HG03571 (cell line): ENCODE results near the gene SURF2.
A peak's percentile ranks its signal among the peaks of the same experiment; 100 is the strongest.
"Not testable (repeated sequence)": the region's sequence is repeated elsewhere in the genome, so short reads cannot be mapped to it uniquely, and the experiment has no call there.

ENCODE experiments used
- ATAC-seq: cut with Tn5 transposase; IDR thresholded peaks from one replicate; pipeline ENCODE4 v1.9.1; 2021; ENCODE audit not compliant: unreplicated experiment

The SURF2 gene

DNA sequence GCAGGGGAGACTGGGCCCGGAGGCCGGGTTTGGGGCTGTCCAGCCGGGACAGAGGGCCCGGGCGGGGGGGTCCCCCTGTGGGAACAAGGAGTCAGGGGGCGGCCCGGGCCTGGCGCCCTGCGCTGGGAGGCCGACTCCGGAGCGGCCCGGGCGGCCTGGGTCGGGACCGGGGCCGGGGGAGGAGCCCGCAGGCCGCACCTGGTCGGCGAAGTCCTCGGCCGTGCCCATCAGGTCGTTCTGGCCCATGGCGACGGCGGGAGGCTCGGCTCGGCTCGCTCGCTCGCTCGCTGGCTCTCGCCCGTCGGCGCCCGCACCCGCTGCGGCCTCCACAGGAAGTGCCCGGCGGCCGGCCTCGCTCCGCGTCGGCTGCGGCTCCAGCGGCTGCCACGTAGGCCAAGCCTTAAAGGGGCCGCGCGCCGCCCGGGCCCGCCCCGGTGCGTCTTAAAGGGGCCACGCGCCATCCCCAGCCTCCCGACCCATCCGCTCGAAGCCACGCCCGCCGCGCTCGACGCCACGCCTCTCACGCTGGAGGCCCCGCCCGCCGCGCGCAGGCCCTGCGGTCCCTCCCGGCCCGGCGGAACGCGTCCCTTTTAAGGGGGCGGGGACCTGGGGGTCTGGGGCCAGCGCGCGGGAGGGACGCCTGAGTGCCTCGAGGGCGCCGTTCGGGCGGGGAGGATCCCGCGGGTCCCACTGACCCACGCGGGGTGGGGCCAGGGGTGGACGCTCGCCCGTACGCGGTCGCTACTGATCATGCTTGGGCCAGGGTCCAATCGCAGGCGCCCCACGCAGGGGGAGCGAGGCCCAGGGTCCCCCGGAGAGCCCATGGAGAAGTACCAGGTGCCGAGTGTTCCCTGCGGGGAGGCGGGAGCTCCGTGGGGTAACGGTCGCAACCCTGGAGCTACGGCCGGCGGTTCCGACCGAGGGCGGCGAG lies 19.6 kb downstream of the SURF2 start, which contains the start of the genes STKLD1 and SURF4:
Gene STKLD1, plus strand, starts transcription at position 643 of the 931 bp plus-strand sequence. Its CDS starts 108 bp downstream, at position 751.
Gene SURF4, minus strand, starts transcription at position 337 of the 931 bp plus-strand sequence. Its CDS starts 91 bp downstream, at position 246.
- peak; percentile 86 for ATAC-seq

- ATAC-seq, result not testable (repeated sequence)
Measured at GRCh38 chr9:133377280-133377679, 20.9 kb downstream of the SURF2 start.

DNA sequence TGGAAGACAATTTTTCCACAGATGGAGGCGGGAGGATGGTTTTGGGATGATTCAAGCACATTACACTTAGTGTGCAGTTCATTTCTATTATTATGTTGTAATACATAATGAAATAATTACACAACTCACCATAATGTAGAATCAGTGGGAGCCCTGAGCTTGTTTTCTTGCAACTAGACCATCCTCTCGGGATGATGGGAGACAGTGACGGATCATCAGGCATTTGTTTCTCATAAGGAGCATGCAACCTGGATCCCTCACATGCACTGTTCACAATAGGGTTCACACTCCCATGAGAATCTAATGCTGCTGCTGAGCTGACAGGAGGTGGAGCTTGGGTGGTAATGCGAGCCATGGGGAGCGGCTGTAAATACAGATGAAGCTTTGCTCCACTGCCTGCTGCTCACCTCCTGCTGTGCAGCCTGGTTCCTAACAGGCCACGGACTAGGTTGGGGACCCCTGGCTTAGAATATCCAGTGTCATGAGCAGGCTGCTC lies 21.4 kb downstream of the SURF2 start:
- no peak for ATAC-seq

DNA sequence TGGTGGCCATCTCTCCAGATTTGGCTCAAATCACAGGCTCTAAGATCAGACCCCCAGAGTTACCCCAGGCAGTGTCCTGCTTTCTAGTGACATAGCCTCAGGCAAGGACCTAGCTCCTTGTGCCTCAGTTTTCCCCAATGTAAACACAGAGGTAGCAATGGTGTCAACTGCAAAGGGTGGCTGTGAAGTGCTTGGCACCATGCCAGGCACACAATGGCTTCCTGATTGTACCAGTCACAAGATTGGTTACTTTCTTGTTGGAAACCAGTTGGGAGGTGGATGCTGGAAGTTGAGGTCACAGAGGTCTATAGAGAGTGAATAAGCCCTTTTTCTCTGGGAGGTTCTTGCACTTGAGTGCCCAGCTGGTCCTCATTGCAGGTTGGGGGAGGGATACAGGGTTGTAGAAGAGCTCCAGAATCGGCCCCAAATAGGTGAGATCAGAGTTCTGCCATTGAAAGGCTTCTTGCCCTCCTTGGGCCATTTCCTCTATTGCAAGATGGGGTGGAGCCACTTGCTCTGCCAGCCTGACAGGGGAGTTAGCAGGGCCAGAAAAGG lies 22.1 kb downstream of the SURF2 start:
- no peak for ATAC-seq

DNA sequence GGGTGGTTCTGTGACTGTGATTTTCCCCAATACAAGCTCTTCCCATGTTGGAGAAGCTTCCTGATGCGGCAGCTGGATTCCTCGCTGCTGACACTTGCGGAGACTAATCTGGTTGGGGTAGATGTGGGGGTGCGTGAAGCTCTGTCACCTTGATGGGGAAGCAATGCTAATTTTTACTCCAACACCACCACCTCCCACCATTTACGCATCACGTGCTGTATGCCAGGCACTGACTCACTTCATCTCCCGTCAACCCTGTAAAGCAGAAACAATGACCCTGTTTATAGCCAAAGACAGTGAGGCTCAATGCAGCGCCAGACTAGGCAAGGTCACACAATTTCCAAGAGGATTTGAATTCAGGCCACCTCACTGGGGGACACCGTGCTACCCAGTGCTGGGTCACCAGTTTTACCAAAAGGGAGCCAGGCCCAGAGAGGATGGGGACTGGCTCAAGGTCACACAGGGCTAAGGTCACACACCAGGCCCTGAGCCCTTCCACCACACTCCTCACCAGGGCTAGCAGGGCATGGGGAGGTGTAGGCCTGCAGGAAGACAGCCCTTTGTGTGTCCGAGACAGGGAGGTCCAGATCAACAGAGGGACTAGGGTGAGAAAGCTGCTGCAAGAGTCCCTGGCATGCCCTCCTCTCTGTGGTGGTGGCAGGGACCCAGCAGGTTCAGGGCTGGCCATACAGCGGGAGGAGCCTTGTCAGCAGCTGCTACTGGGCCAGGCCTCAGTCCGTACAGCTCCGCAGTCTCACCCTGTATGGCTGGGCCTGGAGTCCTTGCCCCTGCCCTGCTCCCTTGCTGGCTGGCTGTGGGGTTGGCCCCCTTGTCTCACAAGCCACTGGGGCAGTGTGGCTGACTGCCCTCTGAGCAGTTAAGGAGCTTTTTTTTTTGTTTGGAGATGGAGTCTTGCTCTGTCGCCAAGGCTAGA lies 23.1 kb downstream of the SURF2 start:
- no peak for ATAC-seq

GRCh38 chr9:133380734-133381133 lies 24.4 kb downstream of the SURF2 start:
- ATAC-seq, result no peak

- no peak for ATAC-seq
Measured at GRCh38 chr9:133382507-133383141, 26.3 kb downstream of the SURF2 start.

DNA sequence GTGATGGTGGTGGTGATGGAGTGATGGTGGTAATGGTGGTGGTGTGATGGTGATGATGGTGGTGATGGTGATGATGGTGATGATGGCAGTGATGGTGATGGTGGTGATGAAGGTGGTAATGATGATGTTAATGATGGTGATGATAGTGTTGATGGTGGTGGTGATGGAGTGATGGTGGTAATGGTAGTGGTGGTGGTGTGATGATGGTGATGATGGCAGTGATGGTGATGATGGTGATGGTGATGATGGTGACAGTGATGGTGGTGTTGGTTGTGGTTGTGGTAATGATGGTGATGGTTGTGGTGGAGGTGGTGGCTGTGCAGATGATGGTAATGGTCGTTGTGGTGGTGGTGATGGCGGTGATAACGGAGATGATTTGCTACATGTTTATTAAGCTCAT lies 27.1 kb downstream of the SURF2 start:
- ATAC-seq, result no peak

- ATAC-seq, result no peak
Measured at GRCh38 chr9:133384736-133385321, 28.5 kb downstream of the SURF2 start.

DNA sequence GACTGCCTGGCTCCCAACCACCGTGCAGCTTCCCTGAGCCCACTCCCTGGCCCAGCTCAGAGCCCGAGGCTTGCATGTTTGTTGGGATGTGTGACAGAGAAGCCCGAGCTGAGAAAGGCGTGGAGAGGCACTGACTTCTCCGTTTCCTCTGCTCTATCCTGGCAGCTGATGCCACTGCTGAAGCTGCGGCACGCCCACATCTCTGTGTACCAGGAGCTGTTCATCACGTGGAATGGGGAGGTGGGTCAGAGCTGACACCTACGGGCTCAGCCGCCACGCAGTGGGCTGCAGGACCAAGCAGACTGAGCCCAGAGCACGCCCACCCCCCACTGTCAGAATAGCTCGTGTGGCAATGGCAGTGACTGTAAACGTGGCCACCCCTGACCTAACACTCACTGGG lies 29.1 kb downstream of the SURF2 start:
- no peak for ATAC-seq

DNA sequence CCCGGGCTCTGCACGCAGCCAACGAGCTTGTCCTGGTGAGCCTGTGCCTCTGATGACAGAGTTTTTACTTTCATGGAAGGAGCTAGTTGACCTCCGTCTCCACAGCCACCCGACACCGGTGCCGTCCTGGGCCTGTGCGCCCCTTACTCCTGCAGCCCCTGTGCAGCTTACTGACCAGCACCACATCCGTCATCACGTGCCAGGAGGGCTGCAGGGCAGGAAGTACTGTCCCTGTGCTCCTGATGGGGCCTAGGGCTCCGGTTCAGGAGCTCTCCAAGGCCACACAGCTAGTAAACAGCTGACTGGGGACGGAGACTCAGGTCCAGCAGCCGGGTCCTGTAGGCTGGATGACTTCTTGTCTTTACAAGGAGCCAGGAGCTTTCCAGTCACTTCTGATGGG lies 30.0 kb downstream of the SURF2 start:
- ATAC-seq, result no peak

GRCh38 chr9:133387680-133388079 lies 31.3 kb downstream of the SURF2 start:
- ATAC-seq, result no peak

- no peak for ATAC-seq
Measured at GRCh38 chr9:133389025-133389557, 32.7 kb downstream of the SURF2 start.

- no peak for ATAC-seq
Measured at GRCh38 chr9:133389562-133389961, 33.2 kb downstream of the SURF2 start.

- ATAC-seq, result no peak
Measured at GRCh38 chr9:133390713-133391112, 34.4 kb downstream of the SURF2 start.

DNA sequence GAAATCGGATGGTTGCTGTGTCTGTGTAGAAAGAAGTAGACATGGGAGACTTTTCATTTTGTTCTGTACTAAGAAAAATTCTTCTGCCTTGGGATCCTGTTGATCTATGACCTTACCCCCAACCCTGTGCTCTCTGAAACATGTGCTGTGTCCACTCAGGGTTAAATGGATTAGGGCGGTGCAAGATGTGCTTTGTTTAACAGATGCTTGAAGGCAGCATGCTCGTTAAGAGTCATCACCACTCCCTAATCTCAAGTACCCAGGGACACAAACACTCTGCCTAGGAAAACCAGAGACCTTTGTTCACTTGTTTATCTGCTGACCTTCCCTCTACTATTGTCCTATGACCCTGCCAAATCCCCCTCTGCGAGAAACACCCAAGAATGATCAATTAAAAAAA lies 35.1 kb downstream of the SURF2 start:
- ATAC-seq, result not testable (repeated sequence)

- not testable (repeated sequence) for ATAC-seq
Measured at GRCh38 chr9:133392308-133392707, 36.0 kb downstream of the SURF2 start.

GRCh38 chr9:133393399-133393798 lies 37.0 kb downstream of the SURF2 start:
- ATAC-seq, result no peak

DNA sequence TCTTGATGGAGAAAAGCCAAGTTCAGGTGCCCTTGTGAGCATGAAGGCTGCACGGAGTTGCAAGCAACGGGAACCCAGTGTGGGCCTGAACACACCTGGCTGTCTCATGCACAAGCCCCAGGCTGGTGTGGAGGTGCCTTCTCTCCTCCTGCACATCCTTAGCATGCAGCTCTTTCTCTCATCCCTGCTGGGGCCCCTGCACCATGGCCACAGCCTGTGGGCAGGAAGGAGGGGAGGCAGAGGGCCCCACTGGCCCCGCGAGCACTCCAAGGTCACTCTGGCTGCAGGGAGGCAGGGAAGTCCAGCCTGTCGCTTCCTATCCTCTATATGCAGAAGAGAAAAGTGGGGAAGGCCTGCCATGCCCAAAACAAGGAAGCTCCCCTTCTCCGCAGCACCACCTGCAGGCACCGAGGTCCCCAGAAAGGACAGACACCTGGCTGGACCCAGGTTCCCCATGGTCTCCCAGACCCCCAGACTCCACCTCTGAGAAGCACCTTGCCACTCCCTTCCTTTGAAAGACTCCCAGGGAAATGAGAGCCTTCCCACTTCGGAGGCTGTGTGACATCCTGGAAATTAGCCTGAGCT lies 38.4 kb downstream of the SURF2 start:
- no peak for ATAC-seq
